ENCODE results near the gene RPL39L.
A peak's percentile ranks its signal among the peaks of the same experiment; 100 is the strongest.
"Not testable (repeated sequence)": the region's sequence is repeated elsewhere in the genome, so short reads cannot be mapped to it uniquely, and the experiment has no call there.

The RPL39L gene

DNA sequence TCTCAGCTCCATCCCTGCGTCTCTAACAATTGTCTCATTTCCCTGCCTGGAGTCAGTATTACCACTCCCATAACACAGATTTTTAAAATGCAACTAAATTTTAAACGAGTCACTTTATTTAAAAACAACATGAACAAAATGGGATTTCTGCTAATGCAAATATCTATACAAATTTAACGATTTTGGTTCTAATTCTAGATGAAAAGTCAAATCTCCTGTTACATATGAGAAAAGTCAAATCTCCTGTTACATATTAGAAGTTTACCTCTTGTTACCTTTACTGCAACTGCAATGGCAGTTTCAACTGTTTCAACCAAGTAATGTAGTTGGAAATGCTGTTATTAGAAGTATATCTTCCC lies 578 bp upstream of the RPL39L start:
- no peak for ATAC-seq

DNA sequence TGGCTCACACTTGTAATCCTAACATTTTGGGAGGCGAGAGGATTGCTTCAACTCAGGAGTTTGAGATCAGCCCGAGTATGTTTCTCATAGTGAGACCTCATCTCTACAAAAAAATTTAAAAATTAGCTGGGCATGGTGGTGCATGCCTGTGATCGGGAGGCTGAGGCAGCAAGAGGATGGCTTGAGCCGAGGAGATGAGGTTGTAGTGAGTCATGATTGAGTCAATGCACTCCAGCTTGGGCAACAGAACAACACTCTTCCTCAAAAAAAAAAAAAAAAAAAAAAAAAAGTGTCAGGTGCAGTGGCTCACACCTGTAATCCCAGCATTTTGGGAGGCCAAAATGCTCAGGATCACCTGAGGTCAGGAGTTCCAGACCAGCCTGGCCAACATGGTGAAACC lies 2.4 kb downstream of the RPL39L start:
- DNase-seq: no peak
- no peak for ATAC-seq

More for the DNA sequence above, 578 bp upstream of the RPL39L start:
- no peak for DNase-seq

DNA sequence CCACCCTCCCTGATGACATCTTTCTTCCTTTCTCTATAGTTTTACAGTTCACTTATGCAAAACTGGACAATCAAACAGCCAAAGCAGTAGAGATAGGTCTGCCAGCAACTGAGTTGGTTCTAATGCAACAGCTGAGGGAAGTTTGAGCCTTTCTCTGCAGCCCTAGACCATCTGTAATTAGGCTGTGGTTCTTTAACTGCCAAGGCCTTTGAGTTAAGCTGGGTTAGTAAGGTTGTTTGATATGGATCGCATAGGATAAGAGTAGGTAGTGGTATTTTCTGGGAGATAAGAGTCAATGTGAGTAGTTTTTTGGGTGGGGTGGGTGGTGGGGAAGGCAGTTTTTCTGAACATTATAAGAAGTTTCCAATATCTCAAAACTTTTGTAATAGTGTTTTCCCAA lies 3.0 kb downstream of the RPL39L start:
- ATAC-seq (no peak), DNase-seq (no peak)

DNA sequence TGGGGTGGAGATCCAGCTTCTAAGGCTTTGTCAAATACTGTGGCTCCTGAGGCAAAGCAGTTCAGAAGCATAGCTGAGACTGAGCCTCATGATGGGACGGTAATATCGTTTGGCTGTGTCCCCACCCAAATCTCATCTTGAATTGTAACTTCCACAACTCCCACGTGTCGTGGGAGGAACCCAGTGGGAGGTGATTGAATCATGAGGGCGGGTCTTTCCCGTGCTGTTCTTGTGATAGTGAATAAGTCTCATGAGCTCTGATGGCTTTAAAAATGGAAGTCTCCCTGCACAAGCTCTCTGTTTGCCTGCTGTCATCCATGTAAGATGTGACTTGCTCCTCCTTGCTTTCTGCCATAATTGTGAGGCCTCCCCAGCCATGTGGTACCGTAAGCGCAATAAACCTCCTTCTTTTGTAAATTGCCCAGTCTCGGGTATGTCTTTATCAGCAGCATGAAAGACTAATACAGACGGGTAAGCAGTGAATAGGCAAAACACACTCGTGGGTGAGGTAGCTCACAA lies 4.1 kb downstream of the RPL39L start:
- ATAC-seq, DNase-seq: not testable (repeated sequence)

DNA sequence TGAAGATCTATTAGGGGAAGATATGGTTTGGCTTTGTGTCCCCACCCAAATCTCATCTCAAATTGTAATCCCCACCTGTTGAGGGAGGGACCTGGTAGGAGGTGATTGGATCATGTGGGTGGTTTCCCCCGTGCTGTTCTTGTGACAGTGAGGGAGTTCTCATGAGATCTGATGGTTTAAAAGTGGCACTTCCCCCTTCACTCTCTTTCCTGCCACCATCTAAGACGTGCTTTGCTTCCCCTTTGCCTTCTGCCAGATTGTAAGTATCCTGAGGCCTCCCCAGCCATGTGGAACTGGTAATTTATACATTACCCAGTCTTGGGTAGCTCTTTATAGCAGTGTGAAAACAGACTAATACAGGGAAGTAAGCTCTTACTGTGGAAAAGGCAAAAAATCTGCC lies 6.1 kb downstream of the RPL39L start:
- not testable (repeated sequence) for DNase-seq, ATAC-seq

DNA sequence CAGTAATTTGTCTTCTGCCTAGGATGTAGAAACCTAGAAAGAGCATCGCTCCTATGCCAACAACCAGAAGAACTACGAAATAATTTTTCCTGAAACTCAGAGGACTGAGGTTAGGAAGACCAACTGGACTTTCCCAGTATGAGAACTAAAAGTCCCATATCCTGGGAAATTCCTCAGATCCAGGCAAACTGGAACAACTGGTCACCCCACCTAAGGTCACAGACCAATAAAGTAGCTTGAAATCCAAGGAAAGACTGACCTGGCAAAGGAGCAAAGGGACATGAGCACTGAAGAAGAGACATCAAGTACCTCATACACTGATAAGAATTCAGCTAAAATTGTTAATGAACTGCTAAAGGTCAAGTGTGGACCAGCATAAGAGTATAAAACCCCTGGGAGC lies 6.6 kb downstream of the RPL39L start:
- ATAC-seq: no peak
- DNase-seq: no peak

DNA sequence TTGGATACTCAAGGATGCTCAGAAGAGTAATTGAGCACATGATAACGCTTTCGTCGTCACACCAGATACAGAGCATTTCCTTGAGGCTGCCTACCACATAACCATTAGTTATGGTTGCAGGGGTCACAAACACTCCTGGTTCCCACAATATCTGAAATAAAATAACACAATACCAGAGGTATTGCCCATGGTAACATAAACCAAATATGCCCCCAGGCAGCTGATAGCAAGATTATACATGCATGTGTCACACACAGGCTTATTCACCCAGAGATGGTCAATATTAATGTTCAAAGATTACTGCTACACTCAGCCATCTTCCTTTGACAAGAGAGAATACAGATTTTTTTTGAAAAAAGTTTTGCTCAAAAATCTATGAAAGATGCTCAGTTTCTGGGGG lies 7.3 kb downstream of the RPL39L start:
- DNase-seq (no peak), ATAC-seq (no peak)

DNA sequence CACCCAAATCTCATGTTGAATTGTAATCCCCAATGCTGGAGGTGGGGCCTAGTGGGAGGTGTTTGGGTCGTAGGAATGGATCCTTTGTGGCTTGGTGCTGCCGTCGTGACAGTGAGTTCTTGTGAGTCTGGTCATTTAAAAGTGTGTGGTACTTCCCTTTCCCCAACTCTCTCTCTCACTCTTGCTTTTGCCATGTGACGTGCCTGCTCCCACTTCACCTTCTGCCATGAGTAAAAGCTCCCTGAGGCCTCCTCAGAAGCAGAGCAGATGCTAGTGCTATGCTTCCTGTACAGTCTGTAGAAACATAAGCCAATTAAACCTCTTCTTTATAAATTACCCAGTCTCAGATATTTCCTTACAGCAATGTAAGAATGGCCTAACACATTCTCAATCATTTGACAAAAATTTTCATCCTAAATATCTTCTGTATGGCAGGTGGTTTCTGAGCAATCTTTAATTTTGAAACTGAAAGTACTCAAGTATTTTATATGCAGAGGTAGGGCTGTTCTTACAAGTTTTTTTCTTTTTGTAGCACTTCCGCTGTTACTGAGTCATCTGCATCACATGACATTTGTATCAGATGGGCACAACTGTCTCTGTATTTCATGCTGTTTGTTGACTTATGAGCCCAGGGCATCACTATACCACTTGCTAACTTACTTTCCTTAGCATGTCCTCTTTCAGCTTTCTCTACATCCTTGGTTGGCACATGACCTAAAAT lies 8.8 kb downstream of the RPL39L start:
- peak; percentile 41 for DNase-seq
- ATAC-seq: peak; percentile 93

DNA sequence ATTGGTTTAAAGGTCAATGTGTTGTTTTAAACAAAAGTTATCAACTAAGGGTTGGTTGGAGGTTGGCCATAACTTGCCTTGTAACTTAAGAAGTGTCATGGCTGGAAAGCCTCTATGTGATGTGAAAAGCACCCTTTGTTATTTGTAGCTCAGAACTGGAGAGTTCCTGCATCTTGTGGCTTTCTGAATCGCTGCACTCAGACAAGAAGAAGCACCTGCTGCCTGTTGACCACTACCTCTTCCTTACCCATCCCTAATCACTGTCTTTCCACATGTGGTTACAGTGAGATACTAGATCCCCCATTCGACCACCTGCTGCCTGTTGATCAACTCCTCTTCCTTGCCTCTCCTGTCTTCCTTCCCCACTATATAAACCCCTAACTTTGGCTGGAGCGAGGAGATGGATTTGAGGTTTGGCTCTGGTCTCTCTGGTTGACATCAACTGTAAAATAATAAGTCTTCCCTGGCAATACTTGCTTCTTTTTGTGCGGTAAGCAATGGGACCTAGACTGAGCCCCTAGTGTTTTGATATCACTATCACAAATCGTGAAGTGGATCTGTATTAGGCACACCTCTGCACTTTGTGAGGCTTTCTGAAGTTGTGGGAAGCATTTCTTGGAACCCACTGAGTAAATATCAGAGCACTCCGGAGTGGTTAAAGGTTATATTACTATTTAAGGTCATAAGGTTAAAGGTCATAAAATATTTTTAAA lies 13.8 kb downstream of the RPL39L start:
- DNase-seq: no peak
- ATAC-seq: no peak

DNA sequence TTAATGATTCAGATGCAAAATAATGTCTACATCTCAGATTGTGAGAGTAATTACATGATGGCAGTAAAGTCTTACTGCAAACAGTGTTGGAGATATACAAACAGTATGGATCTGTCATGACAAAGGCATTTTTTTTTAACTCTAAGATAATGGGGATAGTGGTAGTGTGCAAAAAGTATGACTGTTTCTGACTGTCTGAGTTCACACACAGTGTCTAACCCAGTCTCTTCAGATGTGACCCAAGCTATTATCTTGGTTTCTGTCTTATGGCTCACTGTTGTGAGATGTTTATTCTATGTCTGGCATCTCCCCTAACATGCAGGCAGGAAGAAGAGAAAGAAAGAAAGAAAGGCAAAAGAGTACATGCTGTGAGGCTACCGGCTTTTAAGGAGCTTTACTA lies 17.0 kb downstream of the RPL39L start:
- DNase-seq (no peak), ATAC-seq (no peak)

DNA sequence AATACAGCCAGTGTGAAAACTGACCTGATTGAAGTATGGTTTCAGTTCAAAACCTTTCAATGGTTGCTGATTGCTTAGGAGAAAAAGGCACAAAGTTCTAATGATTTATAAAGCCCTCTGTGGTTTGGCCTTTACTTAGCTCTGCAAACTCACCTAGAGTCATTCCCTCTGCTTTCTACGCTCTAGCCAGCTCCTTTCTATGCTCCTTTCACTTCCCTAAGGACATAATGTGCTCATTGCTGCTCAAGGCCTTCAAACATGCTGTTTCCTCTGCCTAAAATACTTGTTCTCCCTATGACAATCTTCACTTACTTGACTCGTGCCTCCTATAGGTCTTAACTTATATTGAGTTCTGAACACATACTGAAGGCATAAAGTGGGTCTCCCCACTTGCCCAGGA lies 19.0 kb downstream of the RPL39L start:
- DNase-seq: no peak

DNA sequence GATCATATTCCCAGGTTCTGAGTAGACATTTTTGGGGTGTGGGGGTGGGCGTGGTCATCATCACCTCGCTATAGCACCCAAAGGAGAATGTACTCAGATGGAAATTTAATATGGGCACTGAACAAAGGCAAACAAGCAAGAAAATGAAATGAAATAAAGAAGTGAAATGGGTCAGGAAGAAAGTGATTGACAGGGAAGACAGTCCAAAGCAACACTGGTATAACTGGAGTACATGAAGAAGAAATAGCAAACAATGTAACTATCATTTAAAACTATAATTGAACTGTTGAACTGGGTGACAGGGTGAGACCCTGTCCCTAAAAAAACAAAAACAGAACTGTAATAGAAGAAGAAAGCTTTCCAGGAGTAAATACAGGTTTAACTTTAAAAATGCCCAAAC lies 24.8 kb downstream of the RPL39L start:
- no peak for ATAC-seq
- no peak for DNase-seq

More for the DNA sequence above, 19.0 kb downstream of the RPL39L start:
- no peak for ATAC-seq

DNA sequence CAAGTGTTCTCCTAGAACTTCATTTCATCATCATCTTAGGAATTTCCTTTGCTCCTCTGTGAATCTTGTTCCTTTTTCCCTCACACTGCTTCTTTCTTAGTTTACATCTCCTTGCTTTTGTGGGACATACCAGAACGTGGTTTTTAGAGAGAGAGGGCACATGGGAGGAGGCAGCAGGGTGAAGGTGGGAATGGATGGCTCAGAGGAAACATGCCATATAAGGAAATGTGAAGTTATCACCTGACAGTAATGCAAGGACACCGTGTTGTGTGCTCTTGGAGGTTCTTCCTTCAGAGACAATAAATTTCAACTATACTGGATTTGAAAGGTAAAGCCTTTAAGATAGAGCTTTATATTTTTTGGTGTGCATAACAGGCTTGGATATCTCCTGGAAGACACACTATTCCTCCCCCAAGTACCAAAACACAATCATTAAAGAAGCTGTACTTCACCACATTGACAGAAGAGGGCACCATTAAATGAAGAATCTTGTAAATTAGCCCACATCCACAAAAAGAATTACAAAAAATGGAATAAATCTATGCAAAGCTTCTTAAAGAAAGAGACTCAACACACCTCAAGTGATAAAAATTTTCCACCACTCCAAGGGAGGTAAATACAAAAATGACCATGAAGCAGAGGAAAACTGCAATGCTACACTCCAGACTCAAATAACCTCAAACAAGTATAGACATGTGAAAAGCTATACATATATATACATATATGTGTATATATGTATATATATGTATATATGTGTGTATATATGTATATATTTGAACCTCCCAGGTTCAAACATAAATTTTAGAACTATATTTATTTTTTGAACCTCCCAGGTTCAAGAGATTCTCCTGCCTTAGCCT lies 26.1 kb downstream of the RPL39L start:
- no peak for DNase-seq
- peak; percentile 46 for ATAC-seq

DNA sequence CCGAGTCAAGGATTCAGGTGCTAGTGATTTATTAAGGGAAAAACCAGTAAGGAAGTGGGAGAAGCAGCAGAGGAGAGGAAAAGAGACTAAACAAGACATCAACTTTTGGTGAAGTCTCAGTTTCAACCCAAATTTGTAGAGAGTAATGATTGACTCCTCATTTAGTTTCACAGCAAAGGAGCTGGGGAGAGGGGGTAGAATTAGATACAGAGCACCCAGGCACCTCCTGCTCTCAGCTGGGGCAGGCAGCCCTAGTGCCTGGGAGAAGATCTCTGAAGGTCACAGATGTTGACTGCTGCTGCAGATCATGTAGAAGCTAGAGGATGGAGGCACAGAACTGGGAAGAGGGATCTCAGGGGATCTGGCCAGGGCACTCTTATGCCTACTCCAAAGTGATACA lies 29.1 kb downstream of the RPL39L start:
- DNase-seq: no peak
- ATAC-seq: no peak

DNA sequence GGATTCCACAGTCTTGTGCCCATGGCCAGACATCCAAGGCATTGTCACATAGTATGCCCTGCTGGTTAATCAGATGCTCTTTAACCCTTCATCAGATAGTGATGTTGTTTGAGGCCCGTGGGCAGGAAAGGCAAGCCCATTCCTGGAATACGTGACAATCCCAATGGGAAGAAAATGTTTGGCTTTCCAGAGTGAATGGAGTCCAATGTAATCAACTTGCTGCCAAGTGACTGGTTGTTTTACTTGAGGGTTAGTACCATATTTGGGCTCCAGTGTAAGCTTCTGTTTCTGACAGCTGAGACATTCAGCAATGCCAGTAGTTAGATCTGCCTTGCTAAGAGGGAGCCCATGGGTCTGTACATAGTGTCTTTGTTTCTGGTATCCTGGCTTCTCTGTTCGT lies 31.3 kb downstream of the RPL39L start:
- DNase-seq (no peak), ATAC-seq (no peak)

DNA sequence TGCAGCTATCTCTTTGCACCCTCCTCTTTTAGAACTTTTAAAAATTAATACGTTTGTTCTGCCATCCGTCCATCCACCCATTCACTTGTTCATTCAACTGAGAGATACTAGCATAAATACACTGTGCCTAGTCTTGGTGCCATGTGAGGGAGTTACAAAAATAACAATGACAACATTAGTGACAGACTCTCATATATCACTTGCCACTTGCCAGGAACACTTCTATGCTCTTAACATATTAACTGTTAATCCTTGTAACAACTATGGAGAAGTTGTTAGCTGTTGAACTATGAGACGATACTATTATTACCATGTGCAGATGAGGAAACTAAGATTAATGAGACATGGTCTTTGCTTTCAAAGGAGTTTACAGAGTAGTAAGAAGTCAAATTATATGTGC lies 33.6 kb downstream of the RPL39L start:
- no peak for ATAC-seq
- DNase-seq: no peak

DNA sequence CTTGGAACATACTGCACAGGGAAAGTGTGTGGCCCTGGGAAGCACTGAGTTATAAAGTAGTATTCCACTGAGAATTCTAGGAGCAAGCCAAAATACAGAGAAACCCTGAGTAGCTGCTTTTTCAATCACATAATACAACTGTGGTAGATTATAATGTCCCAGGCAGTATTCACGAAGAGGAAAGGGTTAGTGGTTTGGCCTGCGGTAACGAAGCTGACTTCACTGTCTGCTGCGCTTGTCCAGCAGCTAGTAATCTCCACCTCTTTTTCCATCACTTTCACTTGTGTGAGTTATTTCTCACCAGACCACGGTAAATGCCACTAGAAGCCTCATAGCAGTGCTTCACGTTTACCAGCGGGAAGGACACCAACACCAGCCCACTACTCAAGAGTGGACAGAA lies 34.4 kb downstream of the RPL39L start:
- DNase-seq (no peak), ATAC-seq (no peak)

DNA sequence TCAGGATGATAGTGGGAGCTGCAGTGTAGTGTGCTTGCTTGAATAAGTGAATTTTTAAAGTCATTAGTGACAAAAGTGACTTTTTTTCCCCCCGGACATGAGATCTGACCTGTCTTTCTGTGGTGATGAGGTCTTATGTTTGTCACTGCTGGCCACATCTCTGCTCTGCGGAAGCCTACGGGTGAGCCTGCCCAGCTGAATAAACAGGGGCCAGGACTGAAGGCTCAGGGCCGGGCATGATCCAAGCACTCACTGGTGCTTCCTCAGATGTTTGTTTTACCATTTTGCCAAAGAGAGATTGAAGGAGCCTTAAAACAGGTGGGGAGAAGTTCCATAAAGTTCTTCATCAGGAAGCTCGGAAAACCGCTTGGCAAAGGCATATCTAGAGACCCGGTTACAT lies 35.0 kb downstream of the RPL39L start:
- no peak for ATAC-seq
- DNase-seq: no peak

DNA sequence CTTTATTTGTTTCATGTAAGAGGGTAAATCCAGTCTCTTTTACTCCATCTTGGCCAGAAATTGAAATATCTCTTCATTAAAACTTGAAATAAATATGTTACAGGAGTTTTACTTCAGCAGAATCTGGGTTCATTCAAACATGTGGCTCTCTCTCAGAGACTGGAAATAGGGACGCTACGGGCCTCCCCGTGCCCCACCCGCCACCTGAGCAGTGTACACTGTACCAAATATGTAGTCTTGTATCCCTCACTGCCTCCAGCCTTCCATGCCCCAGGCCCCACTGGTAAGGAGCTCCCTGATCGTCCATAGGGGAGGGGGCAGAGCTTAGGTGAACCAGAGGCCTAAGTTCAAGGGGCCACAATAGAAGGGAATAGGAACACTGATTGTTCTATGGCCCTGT lies 36.0 kb downstream of the RPL39L start:
- no peak for DNase-seq
- ATAC-seq: no peak

DNA sequence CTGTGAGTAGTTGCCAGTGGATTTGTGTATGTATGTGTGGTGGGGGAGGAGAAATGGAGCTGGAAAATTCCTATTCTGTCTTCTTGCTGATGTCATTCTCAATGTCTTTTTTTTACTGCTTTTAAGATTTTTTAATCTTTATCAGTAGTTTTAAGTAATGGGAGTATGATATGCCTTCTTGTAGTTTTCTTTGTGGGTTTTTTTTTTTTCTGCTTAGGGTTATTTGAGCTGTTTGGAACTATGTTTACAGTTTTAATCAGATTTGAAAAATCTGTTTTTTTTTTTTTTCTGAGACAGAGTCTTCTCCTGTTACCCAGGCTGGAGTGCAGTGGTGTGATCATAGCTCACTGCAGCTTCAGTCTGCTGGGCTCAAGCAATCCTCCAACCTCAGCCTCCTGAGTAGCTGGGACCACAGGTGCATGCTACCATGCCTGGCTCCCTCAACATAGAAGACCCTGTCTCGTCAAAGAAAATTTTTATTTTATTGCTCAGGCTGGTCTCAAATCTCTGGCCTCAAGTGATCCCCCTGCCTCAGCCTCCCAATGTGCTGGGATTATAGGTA lies 37.1 kb downstream of the RPL39L start:
- ATAC-seq: no peak

DNA sequence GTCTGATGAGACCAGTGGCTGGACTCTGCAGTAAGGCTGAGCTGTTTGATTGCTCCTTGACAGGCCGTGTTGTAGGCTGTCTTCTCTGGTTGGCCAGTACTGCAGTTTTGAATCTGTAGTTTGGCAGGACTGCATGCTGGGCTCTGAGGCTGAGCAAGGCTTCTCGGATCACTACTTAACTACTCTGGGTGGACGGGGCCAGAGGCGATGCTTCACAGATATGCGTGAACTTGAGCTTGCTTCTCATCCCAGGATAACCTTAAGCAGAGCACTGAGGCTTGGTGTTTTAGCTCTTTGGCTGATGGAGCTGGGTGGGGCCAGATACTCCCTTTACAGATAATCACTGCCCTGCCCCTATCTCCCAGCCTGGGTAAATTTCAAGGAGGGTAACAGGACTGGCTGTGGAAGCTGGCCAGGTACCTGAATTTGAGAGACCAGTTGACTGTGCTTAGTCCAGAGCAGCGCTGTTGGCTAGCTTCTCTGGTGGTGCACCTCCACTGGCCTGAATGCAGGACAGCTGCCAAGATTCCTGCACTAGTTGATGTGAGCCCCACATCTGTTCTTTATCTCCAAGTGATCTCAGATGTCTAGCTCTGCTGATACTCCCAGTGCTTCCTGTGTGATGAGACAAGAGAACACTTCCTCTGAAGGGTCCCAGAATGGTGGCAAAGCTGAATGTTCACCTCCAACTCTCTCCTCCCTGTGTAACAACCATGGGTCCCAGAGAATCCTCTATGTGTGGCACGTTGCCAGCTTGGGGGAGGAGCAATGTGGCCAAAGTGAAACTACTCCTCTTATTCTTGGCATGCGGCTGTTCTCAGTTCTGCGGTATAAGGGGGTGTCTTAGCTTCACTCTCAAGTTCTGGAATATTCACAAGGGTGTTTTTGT lies 37.9 kb downstream of the RPL39L start:
- peak; percentile 68 for DNase-seq
- peak; percentile 77 for ATAC-seq

More for the DNA sequence above, 37.1 kb downstream of the RPL39L start:
- DNase-seq: no peak

Measured in stimulated activated naive CD8-positive, alpha-beta T cell treated with anti-CD3 and anti-CD28 coated beads, Interleukin-15, Interleukin-2, amounts not matched to agents 100 U/mL and 50 U/mL, for 24 hours (primary cell).